ENCODE data around the gene PHACTR1.

- TF ChIP-seq CTCF (conservative IDR thresholded peaks at IDR 0.05; ENCODE audit: low read depth, low read length) (no peak), EZH2 (IDR thresholded peaks at IDR 0.05; ENCODE audit: low read length, unreplicated experiment) (no peak), EZH2phosphoT487 (IDR thresholded peaks at IDR 0.05; ENCODE audit: borderline replicate concordance, low read length) (no peak)
Observed at GRCh38 chr6:13188306-13188705, 471.7 kb downstream of the PHACTR1 start.

All from PC-3 (cell line).